GM18505 (cell line): Measurements from ENCODE around the gene RPS27.
"Not testable (repeated sequence)": the region's sequence is repeated elsewhere in the genome, so short reads cannot be mapped to it uniquely, and the experiment has no call there.

Source experiments
- ATAC-seq: cut with Tn5 transposase; IDR thresholded peaks from one replicate; pipeline ENCODE4 v1.9.1; 2021; ENCODE audit not compliant: unreplicated experiment
- POLR2A ChIP-seq: IDR thresholded peaks from 4 replicates; pipeline ENCODE4 v1.6.1; 2011; ENCODE audit warnings: borderline replicate concordance; ENCODE audit not compliant: insufficient read depth, insufficient read length; ENCODE audit errors: extremely low read depth

RPS27 gene

GRCh38 chr1:153967107-153967999, 23.2 kb upstream of the RPS27 start, which contains the start of gene CREB3L4:
Gene CREB3L4 (plus strand): TSS chr1:153967902. CDS start chr1:153968526, 624 bp downstream.
- TF ChIP-seq POLR2A: peak; percentile 84
- peak; percentile 59 for ATAC-seq

- ATAC-seq: no peak
- no peak for TF ChIP-seq POLR2A
Measured at GRCh38 chr1:153968000-153968363, 22.6 kb upstream of the RPS27 start.

- no peak for TF ChIP-seq POLR2A
- no peak for ATAC-seq
Measured at GRCh38 chr1:153968408-153968807, 22.2 kb upstream of the RPS27 start.

GRCh38 chr1:153968972-153969371, 21.6 kb upstream of the RPS27 start:
- ATAC-seq: no peak
- no peak for TF ChIP-seq POLR2A

GRCh38 chr1:153970346-153970745, 20.2 kb upstream of the RPS27 start:
- TF ChIP-seq POLR2A: no peak
- no peak for ATAC-seq

- peak; percentile 30 for TF ChIP-seq POLR2A
- no peak for ATAC-seq
Measured at GRCh38 chr1:153973071-153973470, 17.5 kb upstream of the RPS27 start.

- peak; percentile 10 for TF ChIP-seq POLR2A
- no peak for ATAC-seq
Measured at GRCh38 chr1:153973525-153973924, 17.0 kb upstream of the RPS27 start.

GRCh38 chr1:153976819-153977249, 13.7 kb upstream of the RPS27 start:
- ATAC-seq: peak; percentile 2
- no peak for TF ChIP-seq POLR2A

- ATAC-seq: peak; percentile 80
- peak; percentile 95 for TF ChIP-seq POLR2A
Measured at GRCh38 chr1:153977250-153978240, 13.0 kb upstream of the RPS27 start, which contains the start of gene JTB. Gene JTB (minus strand): TSS chr1:153977674. CDS start chr1:153977252, 422 bp downstream.

GRCh38 chr1:153978274-153978909, 12.2 kb upstream of the RPS27 start:
- no peak for TF ChIP-seq POLR2A
- no peak for ATAC-seq

GRCh38 chr1:153979091-153979490, 11.5 kb upstream of the RPS27 start:
- not testable (repeated sequence) for ATAC-seq

- ATAC-seq: not testable (repeated sequence)
Measured at GRCh38 chr1:153981735-153982134, 8.8 kb upstream of the RPS27 start.

- TF ChIP-seq POLR2A: no peak
- ATAC-seq: no peak
Measured at GRCh38 chr1:153984123-153984894, 6.3 kb upstream of the RPS27 start.

- TF ChIP-seq POLR2A: no peak
- no peak for ATAC-seq
Measured at GRCh38 chr1:153985341-153985912, 5.1 kb upstream of the RPS27 start.
